Brain microvascular endothelial cell (primary cell): ENCODE measurements around the gene SMLR1.

Experiments used
- DNase-seq: peaks from one replicate; pipeline ENCODE4 v3.0.0-alpha.2; 2020
- H3K27ac ChIP-seq: fragments of 250-450 bp; sonication (Bioruptor Pico); 2 replicates; pipeline ENCODE4 v1.5.1; 2020; ENCODE audit warnings: mild to moderate bottlenecking, moderate library complexity
- H3K27me3 ChIP-seq: fragments of 250-450 bp; sonication (Bioruptor Pico); replicated peaks from 2 replicates; pipeline ENCODE4 v1.5.1; 2020; ENCODE audit warnings: mild to moderate bottlenecking
- H3K36me3 ChIP-seq: fragments of 250-450 bp; sonication (Bioruptor Pico); replicated peaks from 2 replicates; pipeline ENCODE4 v1.5.1; 2020; ENCODE audit warnings: mild to moderate bottlenecking
- H3K4me3 ChIP-seq: 2 replicates; pipeline ENCODE4 v1.5.1; 2011; ENCODE audit warnings: low read depth, mild to moderate bottlenecking, control low read depth, low read length, moderate library complexity
- CTCF ChIP-seq: IDR thresholded peaks from 2 replicates; pipeline ENCODE4 v1.5.1; 2011; ENCODE audit warnings: low read depth, mild to moderate bottlenecking, moderate library complexity, low read length, control low read depth, inconsistent platforms; ENCODE audit errors: missing control alignments
- in situ Hi-C: cut with HindIII; loops from 2 replicates; pipeline ENCODE4 v1.10.0; 2017; ENCODE audit warnings: low sequenced_read_pairs, low pct_ligation_motif_present

Gene SMLR1

GRCh38 chr6:130783416-130784107 lies 43.6 kb upstream of the SMLR1 start:
- no peak for DNase-seq
- H3K4me3 ChIP-seq, result no peak overlapping the region
- H3K27me3 ChIP-seq, result no peaks in the 10 kb centered on the region
- H3K27ac ChIP-seq, result no peak overlapping the region
- no peak for TF ChIP-seq CTCF
- in situ Hi-C loops, result no loop called here
- H3K36me3 ChIP-seq, result no peaks in the 10 kb centered on the region

GRCh38 chr6:130787726-130788500 lies 39.3 kb upstream of the SMLR1 start:
- Histone ChIP-seq H3K27ac (no peak overlapping the region), H3K27me3 (no peaks in the 10 kb centered on the region), H3K4me3 (no peak overlapping the region), H3K36me3 (no peaks in the 10 kb centered on the region)
- no peak for TF ChIP-seq CTCF
- DNase-seq, result no peak
- in situ Hi-C loops, result no loop called here

GRCh38 chr6:130788954-130789353 lies 38.3 kb upstream of the SMLR1 start:
- no peak for TF ChIP-seq CTCF
- in situ Hi-C loops, result no loop called here
- no peak for DNase-seq

GRCh38 chr6:130794010-130794697 lies 33.1 kb upstream of the SMLR1 start:
- Histone ChIP-seq H3K27ac (no peak overlapping the region), H3K36me3 (no peaks in the 10 kb centered on the region), H3K4me3 (no peak overlapping the region), H3K27me3 (no peaks in the 10 kb centered on the region)
- TF ChIP-seq CTCF, result no peak
- no peak for DNase-seq
- in situ Hi-C loops, result no loop called here

More at GRCh38 chr6:130788954-130789353, 38.3 kb upstream of the SMLR1 start:
- H3K27me3 ChIP-seq, result no peaks in the 10 kb centered on the region
- H3K36me3 ChIP-seq, result no peaks in the 10 kb centered on the region
- H3K4me3 ChIP-seq, result no peak overlapping the region
- no peak overlapping the region for H3K27ac ChIP-seq

GRCh38 chr6:130794738-130795137 lies 32.5 kb upstream of the SMLR1 start:
- H3K27me3 ChIP-seq, result no peaks in the 10 kb centered on the region
- no peak for DNase-seq
- H3K4me3 ChIP-seq, result no peak overlapping the region
- no peaks in the 10 kb centered on the region for H3K36me3 ChIP-seq
- no peak for TF ChIP-seq CTCF
- H3K27ac ChIP-seq, result no peak overlapping the region
- in situ Hi-C loops, result no loop called here
